ENCODE data around the gene SERPINA6. TPM values are rescaled to one million over a fixed set of nuclear protein-coding genes. Genes with fewer than 3 reads are reported as not detected.
"Not testable (repeated sequence)": the region's sequence is repeated elsewhere in the genome, so short reads cannot be mapped to it uniquely, and the experiment has no call there.

Gene SERPINA6
- total RNA-seq, 6 experiments from 2014 or later: not detected

DNA sequence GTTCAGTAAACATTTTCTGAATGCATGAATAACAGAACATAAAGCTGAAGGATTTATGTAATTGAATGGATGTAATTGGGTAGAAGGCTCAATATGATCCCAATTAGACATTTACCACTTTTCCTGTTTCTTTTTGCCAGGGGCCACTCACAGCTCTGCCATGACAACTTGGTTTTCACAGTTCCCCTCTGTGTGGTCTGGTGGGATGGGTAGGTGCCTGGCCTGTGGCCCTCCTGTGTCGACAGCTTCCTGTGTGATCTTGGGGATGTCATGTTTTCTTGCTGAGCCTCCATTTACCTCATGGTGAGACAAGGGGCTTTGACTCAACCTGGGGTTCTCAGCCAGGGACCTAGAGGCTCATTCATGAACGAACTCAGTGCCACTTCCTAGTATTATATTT, 17.5 kb downstream of the SERPINA6 start:
- H3K36me3 Mint-ChIP-seq (ENCODE audit: low read depth): no peaks in the 10 kb centered on the region
- no peaks in the 10 kb centered on the region for H3K4me1 Mint-ChIP-seq (ENCODE audit: low read depth)
- no peaks in the 10 kb centered on the region; the same call in none of the 2 replicates for H3K27me3 Mint-ChIP-seq (ENCODE audit: insufficient read depth)
- no peak overlapping the region for H3K4me3 Mint-ChIP-seq
- DNase-seq: no peak
- peaks cover 34% of the 10 kb centered on the region for H3K9me3 Mint-ChIP-seq
- no peak overlapping the region for H3K27ac Mint-ChIP-seq
- no peak for TF ChIP-seq CTCF (IDR thresholded peaks at IDR 0.05)

GRCh38 chr14:94304243-94304642, 18.9 kb downstream of the SERPINA6 start:
- Mint-ChIP-seq H3K4me3 (no peak overlapping the region), H3K4me1 (ENCODE audit: low read depth) (no peaks in the 10 kb centered on the region), H3K9me3 (peaks cover 30% of the 10 kb centered on the region), H3K36me3 (ENCODE audit: low read depth) (no peaks in the 10 kb centered on the region), H3K27me3 (ENCODE audit: insufficient read depth) (no peaks in the 10 kb centered on the region; the same call in none of the 2 replicates), H3K27ac (no peak overlapping the region)
- DNase-seq: no peak
- no peak for TF ChIP-seq CTCF (IDR thresholded peaks at IDR 0.05)

GRCh38 chr14:94303111-94303510, 20.0 kb downstream of the SERPINA6 start:
- Mint-ChIP-seq H3K4me3 (no peak overlapping the region), H3K36me3 (ENCODE audit: low read depth) (no peaks in the 10 kb centered on the region), H3K27ac (no peak overlapping the region), H3K4me1 (ENCODE audit: low read depth) (no peaks in the 10 kb centered on the region), H3K27me3 (ENCODE audit: insufficient read depth) (no peaks in the 10 kb centered on the region; the same call in none of the 2 replicates), H3K9me3 (peaks cover 26% of the 10 kb centered on the region)
- DNase-seq: no peak
- no peak for TF ChIP-seq CTCF (IDR thresholded peaks at IDR 0.05)

DNA sequence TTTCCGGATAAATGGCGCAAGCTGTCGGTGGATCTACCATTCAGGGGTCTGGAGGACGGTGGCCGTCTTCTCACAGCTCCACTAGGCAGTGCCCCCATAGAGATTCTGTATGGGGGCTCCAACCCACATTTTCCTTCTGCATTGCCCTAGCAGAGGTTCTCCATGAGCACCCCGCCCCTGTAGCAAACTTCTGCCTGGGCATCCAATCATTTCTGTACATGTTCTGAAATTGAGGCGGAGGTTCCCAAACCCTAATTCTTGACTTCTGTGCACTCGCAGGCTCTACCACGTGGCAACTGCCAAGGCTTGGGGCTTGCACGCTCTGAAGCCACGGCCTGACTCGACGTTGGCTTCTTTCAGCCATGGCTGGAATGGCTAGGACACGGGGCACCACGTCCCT, 25.0 kb downstream of the SERPINA6 start:
- H3K9me3 Mint-ChIP-seq: peaks cover 25% of the 10 kb centered on the region
- no peak for DNase-seq
- no peak overlapping the region for H3K27ac Mint-ChIP-seq
- H3K4me1 Mint-ChIP-seq (ENCODE audit: low read depth): no peaks in the 10 kb centered on the region
- no peaks in the 10 kb centered on the region for H3K27me3 Mint-ChIP-seq (ENCODE audit: insufficient read depth)
- no peak overlapping the region for H3K4me3 Mint-ChIP-seq
- H3K36me3 Mint-ChIP-seq (ENCODE audit: low read depth): no peaks in the 10 kb centered on the region
- TF ChIP-seq CTCF (IDR thresholded peaks at IDR 0.05): no peak

DNA sequence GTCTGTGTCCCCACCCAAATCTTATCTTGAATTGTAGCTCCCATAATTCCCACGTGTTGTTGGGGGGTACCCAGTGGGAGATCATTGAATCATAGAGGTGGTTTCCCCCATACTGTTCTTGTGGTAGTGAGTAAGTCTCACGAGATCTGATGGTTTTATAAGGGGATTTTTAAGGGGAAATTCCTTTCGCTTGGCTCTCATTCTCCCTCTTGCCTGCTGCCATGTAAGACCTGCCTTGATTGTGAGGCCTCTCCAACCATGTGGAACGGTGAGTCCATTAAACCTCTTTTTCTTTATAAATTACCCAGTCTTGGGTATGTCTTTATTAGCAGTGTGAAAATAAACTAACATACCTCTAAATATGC, 27.0 kb downstream of the SERPINA6 start:
- H3K27me3 Mint-ChIP-seq (ENCODE audit: insufficient read depth): not testable (repeated sequence)

DNA sequence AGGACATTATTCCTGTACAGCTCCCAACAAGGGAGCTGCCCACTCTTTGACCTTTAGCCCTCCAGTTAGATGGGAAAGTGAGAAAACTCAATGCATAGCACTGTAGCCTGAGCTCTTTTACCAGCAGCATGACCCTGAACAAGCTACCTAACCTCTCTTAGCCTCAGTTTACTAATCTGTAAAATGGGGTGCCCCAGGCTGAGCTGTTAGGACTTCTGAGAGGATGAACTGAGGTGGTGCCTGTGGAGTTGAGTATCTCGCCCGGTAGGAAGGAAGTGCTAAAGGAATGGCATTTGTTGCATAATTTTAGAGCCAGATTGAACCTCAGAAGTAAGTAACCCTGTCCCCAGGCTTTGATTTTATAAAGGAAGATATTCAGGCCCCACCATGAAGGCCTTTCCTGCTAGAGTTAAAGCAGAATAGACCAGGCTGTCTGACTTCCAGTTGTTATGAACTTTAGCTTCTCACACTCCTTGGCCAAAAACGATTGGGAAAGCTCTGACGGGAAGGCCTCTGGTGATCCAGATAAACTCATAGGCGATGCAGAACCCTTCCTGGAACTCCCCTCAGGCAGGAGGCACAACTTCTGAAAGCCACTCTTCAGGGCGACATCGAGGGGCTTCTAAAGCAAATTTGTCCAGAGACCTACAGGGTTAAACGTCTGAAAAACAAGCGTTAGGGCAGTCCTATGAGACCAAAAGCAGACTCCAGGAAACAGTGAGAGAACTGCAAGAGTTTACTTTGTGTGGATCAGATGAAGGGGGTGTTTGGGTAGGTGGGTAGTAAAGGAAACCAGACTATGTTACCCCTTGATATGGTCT, 27.6 kb downstream of the SERPINA6 start:
- no peaks in the 10 kb centered on the region for H3K4me1 Mint-ChIP-seq (ENCODE audit: low read depth)
- H3K36me3 Mint-ChIP-seq (ENCODE audit: low read depth): no peaks in the 10 kb centered on the region
- H3K9me3 Mint-ChIP-seq: peaks cover 45% of the 10 kb centered on the region
- DNase-seq: no peak
- H3K4me3 Mint-ChIP-seq: no peak overlapping the region
- H3K27me3 Mint-ChIP-seq (ENCODE audit: insufficient read depth): peaks cover 2% of the 10 kb centered on the region; the same call in 1 of the 2 replicates
- no peak for TF ChIP-seq CTCF (IDR thresholded peaks at IDR 0.05)
- no peak overlapping the region for H3K27ac Mint-ChIP-seq

More for the DNA sequence above, 27.0 kb downstream of the SERPINA6 start:
- H3K9me3 Mint-ChIP-seq: peaks cover 39% of the 10 kb centered on the region
- H3K4me3 Mint-ChIP-seq; H3K36me3 Mint-ChIP-seq (ENCODE audit: low read depth); H3K4me1 Mint-ChIP-seq (ENCODE audit: low read depth); H3K27ac Mint-ChIP-seq; DNase-seq: not testable (repeated sequence)

Measured in HFFc6 (cell line).